ENCODE data around the gene TECPR1. TPM values are rescaled to one million over a fixed set of nuclear protein-coding genes. Genes with fewer than 3 reads are reported as not detected.

TECPR1 gene
- total RNA-seq, 5 donors from 2014 or later (not counting 1 experiment from before 2014, with no cell fraction given) = 118 to 192 (median 162) TPM

- Histone ChIP-seq H3K4me1 (ENCODE audit: control insufficient read depth in 1 of 2, extremely low read depth in 1 of 2, insufficient read depth in 2 of 2, low read length in 2 of 2) (peaks cover 2 to 27% of the 10 kb centered on the region in 2 experiments), H3K27ac (ENCODE audit: low read length) (no peak overlapping the region), H3K9me3 (no peaks in the 10 kb centered on the region), H3K4me3 (ENCODE audit: control insufficient read depth in 1 of 2, extremely low read depth in 1 of 2, low read length in 1 of 2) (no peak overlapping the region), H3K27me3 (replicated peaks in 1 of 2; ENCODE audit: control insufficient read depth in 2 of 2, extremely low read depth in 1 of 2, insufficient read depth in 2 of 2, low read length in 1 of 2) (no peaks in the 10 kb centered on the region), H3K36me3 (ENCODE audit: control insufficient read depth in 2 of 2, extremely low read depth in 1 of 2, insufficient read depth in 1 of 2, low read length in 1 of 2) (peaks cover 28 to 65% of the 10 kb centered on the region in 2 donors)
- Mint-ChIP-seq H3K9me3 (no peaks in the 10 kb centered on the region), H3K36me3 (peaks cover 22% of the 10 kb centered on the region), H3K4me3 (no peak overlapping the region), H3K27me3 (no peaks in the 10 kb centered on the region), H3K27ac (no peak overlapping the region), H3K4me1 (peaks cover 13 to 15% (median 14%) of the 10 kb centered on the region in 3 donors)
- WGBS (ENCODE audit: insufficient coverage) = 94% methylated on average over 2 of the region's 4 CpGs
- ATAC-seq (replicated peaks in 1 of 4) = no peak
- ChIA-PET CTCF (no interaction called here), POLR2A (no interaction called here)
- DNase-seq = no peak
Measured at GRCh38 chr7:98242934-98243333, 9.1 kb downstream of the TECPR1 start.

- no peak overlapping the region for H3K27ac ChIP-seq (ENCODE audit: low read length)
- H3K4me3 Mint-ChIP-seq = no peak overlapping the region
- ChIA-PET CTCF (no interaction called here), POLR2A (no interaction called here)
- peaks cover 7 to 10% (median 9%) of the 10 kb centered on the region in 3 donors for H3K4me1 Mint-ChIP-seq
- peaks cover 21% of the 10 kb centered on the region for H3K36me3 Mint-ChIP-seq
- H3K36me3 ChIP-seq (ENCODE audit: control insufficient read depth in 2 of 2, extremely low read depth in 1 of 2, insufficient read depth in 1 of 2, low read length in 1 of 2) = peaks cover 28 to 66% of the 10 kb centered on the region in 2 donors
- H3K27ac Mint-ChIP-seq = no peak overlapping the region
- H3K9me3 ChIP-seq = no peaks in the 10 kb centered on the region
- no peaks in the 10 kb centered on the region for H3K27me3 ChIP-seq (replicated peaks in 1 of 2; ENCODE audit: control insufficient read depth in 2 of 2, extremely low read depth in 1 of 2, insufficient read depth in 2 of 2, low read length in 1 of 2)
- H3K27me3 Mint-ChIP-seq = no peaks in the 10 kb centered on the region
- peaks cover 0 to 21% of the 10 kb centered on the region in 2 experiments for H3K4me1 ChIP-seq (ENCODE audit: control insufficient read depth in 1 of 2, extremely low read depth in 1 of 2, insufficient read depth in 2 of 2, low read length in 2 of 2)
- DNase-seq (no peak), ATAC-seq (replicated peaks in 1 of 4) (no peak)
- no peaks in the 10 kb centered on the region for H3K9me3 Mint-ChIP-seq
- WGBS (ENCODE audit: insufficient coverage) = 80% methylated on average over 1 of the region's 1 CpG
- no peak overlapping the region for H3K4me3 ChIP-seq (ENCODE audit: control insufficient read depth in 1 of 2, extremely low read depth in 1 of 2, low read length in 1 of 2)
Measured at GRCh38 chr7:98242342-98242741, 9.7 kb downstream of the TECPR1 start.

GRCh38 chr7:98241674-98242241 lies 10.3 kb downstream of the TECPR1 start:
- H3K4me1 Mint-ChIP-seq = peaks cover 6 to 7% (median 6%) of the 10 kb centered on the region in 3 donors
- no peak overlapping the region for H3K27ac Mint-ChIP-seq
- Histone ChIP-seq H3K9me3 (no peaks in the 10 kb centered on the region), H3K4me3 (ENCODE audit: control insufficient read depth in 1 of 2, extremely low read depth in 1 of 2, low read length in 1 of 2) (no peak overlapping the region), H3K4me1 (ENCODE audit: control insufficient read depth in 1 of 2, extremely low read depth in 1 of 2, insufficient read depth in 2 of 2, low read length in 2 of 2) (peaks cover 0 to 18% of the 10 kb centered on the region in 2 experiments), H3K36me3 (ENCODE audit: control insufficient read depth in 2 of 2, extremely low read depth in 1 of 2, insufficient read depth in 1 of 2, low read length in 1 of 2) (peaks cover 32 to 66% of the 10 kb centered on the region in 2 donors), H3K27me3 (replicated peaks in 1 of 2; ENCODE audit: control insufficient read depth in 2 of 2, extremely low read depth in 1 of 2, insufficient read depth in 2 of 2, low read length in 1 of 2) (no peaks in the 10 kb centered on the region), H3K27ac (ENCODE audit: low read length) (no peak overlapping the region)
- no peak overlapping the region for H3K4me3 Mint-ChIP-seq
- ATAC-seq (replicated peaks in 1 of 4) (no peak), DNase-seq (no peak)
- peaks cover 21% of the 10 kb centered on the region for H3K36me3 Mint-ChIP-seq
- H3K27me3 Mint-ChIP-seq = no peaks in the 10 kb centered on the region
- POLR2A ChIA-PET = interaction anchor here in 1 of 2 donors (0.6 kb wide), 1 partner anchor 270 kb away, joined by 3 read pairs; no protein-coding TSS in a partner anchor
- CTCF ChIA-PET = no interaction called here
- 96% methylated on average over 15 of the region's 16 CpGs for WGBS (ENCODE audit: insufficient coverage)
- no peaks in the 10 kb centered on the region for H3K9me3 Mint-ChIP-seq

GRCh38 chr7:98240961-98241673 lies 10.9 kb downstream of the TECPR1 start:
- ChIA-PET POLR2A (interaction anchor here in 1 of 2 donors (0.6 kb wide), 1 partner anchor 270 kb away, joined by 3 read pairs; no protein-coding TSS in a partner anchor), CTCF (no interaction called here)
- Histone ChIP-seq H3K36me3 (ENCODE audit: control insufficient read depth in 2 of 2, extremely low read depth in 1 of 2, insufficient read depth in 1 of 2, low read length in 1 of 2) (peaks cover 39 to 68% of the 10 kb centered on the region in 2 donors), H3K27ac (ENCODE audit: low read length) (no peak overlapping the region), H3K27me3 (replicated peaks in 1 of 2; ENCODE audit: control insufficient read depth in 2 of 2, extremely low read depth in 1 of 2, insufficient read depth in 2 of 2, low read length in 1 of 2) (no peaks in the 10 kb centered on the region), H3K9me3 (no peaks in the 10 kb centered on the region), H3K4me1 (ENCODE audit: control insufficient read depth in 1 of 2, extremely low read depth in 1 of 2, insufficient read depth in 2 of 2, low read length in 2 of 2) (peaks cover 0 to 18% of the 10 kb centered on the region in 2 experiments), H3K4me3 (ENCODE audit: control insufficient read depth in 1 of 2, extremely low read depth in 1 of 2, low read length in 1 of 2) (no peak overlapping the region)
- Mint-ChIP-seq H3K27ac (no peak overlapping the region), H3K27me3 (no peaks in the 10 kb centered on the region), H3K4me1 (peaks cover 4 to 7% (median 6%) of the 10 kb centered on the region in 3 donors), H3K9me3 (no peaks in the 10 kb centered on the region), H3K4me3 (no peak overlapping the region), H3K36me3 (peaks cover 21% of the 10 kb centered on the region)
- WGBS (ENCODE audit: insufficient coverage) = 65% methylated on average over 8 of the region's 19 CpGs
- DNase-seq (peak in 11 of 35 experiments; percentile 8 to 41 (median 20)), ATAC-seq (replicated peaks in 1 of 4) (peak in 3 of 4 experiments; percentile 28 to 54 (median 47))

GRCh38 chr7:98238976-98239375 lies 13.1 kb downstream of the TECPR1 start:
- no peaks in the 10 kb centered on the region for H3K4me1 ChIP-seq (ENCODE audit: control insufficient read depth in 1 of 2, extremely low read depth in 1 of 2, insufficient read depth in 2 of 2, low read length in 2 of 2)
- no peak overlapping the region for H3K27ac ChIP-seq (ENCODE audit: low read length)
- CTCF ChIA-PET = no interaction called here
- ATAC-seq (replicated peaks in 1 of 4) (no peak), DNase-seq (no peak)
- peaks cover 0 to 2% (median 0%) of the 10 kb centered on the region in 3 donors for H3K4me1 Mint-ChIP-seq
- 100% methylated on average over 4 of the region's 9 CpGs for WGBS (ENCODE audit: insufficient coverage)
- H3K9me3 Mint-ChIP-seq = no peaks in the 10 kb centered on the region
- peaks cover 27% of the 10 kb centered on the region for H3K36me3 Mint-ChIP-seq
- no peak overlapping the region for H3K4me3 Mint-ChIP-seq
- no peaks in the 10 kb centered on the region for H3K9me3 ChIP-seq
- H3K4me3 ChIP-seq (ENCODE audit: control insufficient read depth in 1 of 2, extremely low read depth in 1 of 2, low read length in 1 of 2) = no peak overlapping the region
- no peaks in the 10 kb centered on the region for H3K27me3 Mint-ChIP-seq
- POLR2A ChIA-PET = interaction anchor here in 1 of 2 donors (0.6 kb wide), 1 partner anchor 643 kb away, joined by 4 read pairs; no protein-coding TSS in a partner anchor
- H3K27ac Mint-ChIP-seq = no peak overlapping the region
- no peaks in the 10 kb centered on the region for H3K27me3 ChIP-seq (replicated peaks in 1 of 2; ENCODE audit: control insufficient read depth in 2 of 2, extremely low read depth in 1 of 2, insufficient read depth in 2 of 2, low read length in 1 of 2)
- H3K36me3 ChIP-seq (ENCODE audit: control insufficient read depth in 2 of 2, extremely low read depth in 1 of 2, insufficient read depth in 1 of 2, low read length in 1 of 2) = peaks cover 33 to 57% of the 10 kb centered on the region in 2 donors

DNA sequence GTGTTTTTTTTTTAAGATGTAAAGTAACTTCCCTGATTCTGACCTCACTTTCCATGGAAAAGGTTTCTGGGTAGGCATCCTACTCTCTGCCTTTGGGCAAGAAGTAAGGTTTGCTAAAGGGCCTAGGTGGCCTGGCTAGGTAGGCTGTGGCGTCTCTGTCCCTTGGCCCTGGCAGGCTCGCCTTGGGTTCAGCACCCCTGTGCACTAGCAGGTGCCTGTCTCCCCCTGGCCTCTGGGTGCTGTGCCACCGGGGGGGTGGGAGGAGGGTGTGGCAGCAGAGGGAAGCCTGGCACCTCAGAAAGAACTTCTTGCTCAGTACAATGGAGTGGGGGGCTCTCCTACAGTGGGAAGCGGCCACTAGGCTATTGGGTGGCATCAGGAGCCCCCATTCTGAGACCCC lies 14.0 kb downstream of the TECPR1 start:
- Mint-ChIP-seq H3K4me3 (no peak overlapping the region), H3K27me3 (no peaks in the 10 kb centered on the region), H3K9me3 (no peaks in the 10 kb centered on the region), H3K27ac (no peak overlapping the region), H3K4me1 (peaks cover 0 to 2% (median 0%) of the 10 kb centered on the region in 3 donors), H3K36me3 (peaks cover 27% of the 10 kb centered on the region)
- ATAC-seq (replicated peaks in 1 of 4) (no peak), DNase-seq (no peak)
- ChIA-PET POLR2A (no interaction called here), CTCF (no interaction called here)
- H3K27ac ChIP-seq (ENCODE audit: low read length) = no peak overlapping the region
- no peaks in the 10 kb centered on the region for H3K4me1 ChIP-seq (ENCODE audit: control insufficient read depth in 1 of 2, extremely low read depth in 1 of 2, insufficient read depth in 2 of 2, low read length in 2 of 2)
- peaks cover 35 to 57% of the 10 kb centered on the region in 2 donors for H3K36me3 ChIP-seq (ENCODE audit: control insufficient read depth in 2 of 2, extremely low read depth in 1 of 2, insufficient read depth in 1 of 2, low read length in 1 of 2)
- H3K27me3 ChIP-seq (replicated peaks in 1 of 2; ENCODE audit: control insufficient read depth in 2 of 2, extremely low read depth in 1 of 2, insufficient read depth in 2 of 2, low read length in 1 of 2) = no peaks in the 10 kb centered on the region
- no peak overlapping the region for H3K4me3 ChIP-seq (ENCODE audit: control insufficient read depth in 1 of 2, extremely low read depth in 1 of 2, low read length in 1 of 2)
- 100% methylated on average over 2 of the region's 4 CpGs for WGBS (ENCODE audit: insufficient coverage)
- H3K9me3 ChIP-seq = no peaks in the 10 kb centered on the region

Measured in T-cell (primary cell).